Esophagus squamous epithelium (tissue), 4 donors: Measurements from ENCODE around the gene CACNG1.

Source experiments
- POLR2A ChIP-seq, 4 donors: fragments of 450-650 bp; IDR thresholded peaks; one replicate each; pipeline ENCODE4 v1.6.1; 2017; ENCODE audit warnings: antibody characterized with exemption in 4 of 4, mild to moderate bottlenecking in 4 of 4, moderate library complexity in 3 of 4
- TF ChIP-seq, protein P1 (sequence below), 6 experiments: fragments of 450-650 bp in 4 of 6; fragments of 200-600 bp in 2 of 6; sonication (generic) in 2 of 6; IDR thresholded peaks; one replicate each; pipeline ENCODE4 v1.5.1; 2016 to 2019; ENCODE audit warnings: antibody characterized with exemption in 6 of 6, mild to moderate bottlenecking in 4 of 6, moderate library complexity in 4 of 6

DNA sequence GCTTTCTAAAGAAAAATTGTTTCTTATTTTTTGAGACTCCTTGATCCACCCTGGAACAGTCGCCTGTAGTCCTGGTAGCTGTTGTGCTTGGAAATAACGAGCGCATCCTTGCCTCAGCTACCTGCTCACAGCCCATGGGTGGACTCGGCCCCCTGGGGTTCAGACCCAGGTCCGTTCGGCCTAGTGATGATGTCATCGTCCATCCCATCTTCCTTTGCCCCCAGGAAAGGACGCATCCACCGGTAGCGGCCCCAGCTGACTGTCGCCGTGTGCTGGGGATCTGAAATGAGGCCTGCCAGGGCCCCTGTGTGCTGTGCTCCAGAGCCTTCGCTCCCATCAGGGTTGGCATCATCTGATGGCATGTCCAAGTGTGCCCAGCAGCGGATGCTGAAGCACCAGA lies 12.0 kb upstream of the CACNG1 start:
- TF ChIP-seq, protein P1, sequence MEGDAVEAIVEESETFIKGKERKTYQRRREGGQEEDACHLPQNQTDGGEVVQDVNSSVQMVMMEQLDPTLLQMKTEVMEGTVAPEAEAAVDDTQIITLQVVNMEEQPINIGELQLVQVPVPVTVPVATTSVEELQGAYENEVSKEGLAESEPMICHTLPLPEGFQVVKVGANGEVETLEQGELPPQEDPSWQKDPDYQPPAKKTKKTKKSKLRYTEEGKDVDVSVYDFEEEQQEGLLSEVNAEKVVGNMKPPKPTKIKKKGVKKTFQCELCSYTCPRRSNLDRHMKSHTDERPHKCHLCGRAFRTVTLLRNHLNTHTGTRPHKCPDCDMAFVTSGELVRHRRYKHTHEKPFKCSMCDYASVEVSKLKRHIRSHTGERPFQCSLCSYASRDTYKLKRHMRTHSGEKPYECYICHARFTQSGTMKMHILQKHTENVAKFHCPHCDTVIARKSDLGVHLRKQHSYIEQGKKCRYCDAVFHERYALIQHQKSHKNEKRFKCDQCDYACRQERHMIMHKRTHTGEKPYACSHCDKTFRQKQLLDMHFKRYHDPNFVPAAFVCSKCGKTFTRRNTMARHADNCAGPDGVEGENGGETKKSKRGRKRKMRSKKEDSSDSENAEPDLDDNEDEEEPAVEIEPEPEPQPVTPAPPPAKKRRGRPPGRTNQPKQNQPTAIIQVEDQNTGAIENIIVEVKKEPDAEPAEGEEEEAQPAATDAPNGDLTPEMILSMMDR (IDR thresholded peaks at IDR 0.05): no peak
- no peak for TF ChIP-seq POLR2A (IDR thresholded peaks at IDR 0.05)
